Muscle of arm (tissue), 12 donors: ENCODE results near the gene VGLL4. TPM values are rescaled to one million over a fixed set of nuclear protein-coding genes. Genes with fewer than 3 reads are reported as not detected.

Experiments used
- DNase-seq: peaks from one replicate; pipeline ENCODE4 v3.0.0-alpha.2; 2013
- polyA plus RNA-seq, 12 donors: library from polyadenylated mRNA; unstranded; fragments of 120-200 nt; gene quantifications; one replicate each; pipeline ENCODE4 v1.2.1, GENCODE V29; 2013; ENCODE audit not compliant: insufficient read length in 12 of 12

The VGLL4 gene
- polyA plus RNA-seq, 12 donors: 41.3 to 78.9 (median 45.3) TPM; not detected in 1

GRCh38 chr3:11507719-11508118, 136.0 kb downstream of the VGLL4 start:
- no peak for DNase-seq

Other genes with a start within 250 kb of the VGLL4 start
- 10 to 100 TPM in 11 of 12 donors, not detected in 1; 12.0 to 17.0 (median 14.3) TPM for gene TAMM41, start 203.0 kb upstream of the VGLL4 start, polyA plus RNA-seq